Activated T-cell treated with anti-CD3 and anti-CD28 coated beads, Interleukin-2, amount 50 U/mL, for 48 hours (primary cell): ENCODE results near the gene OR1F1.
A peak's percentile ranks its signal among the peaks of the same experiment; 100 is the strongest.
"Not testable (repeated sequence)": the region's sequence is repeated elsewhere in the genome, so short reads cannot be mapped to it uniquely, and the experiment has no call there.

Experiments
- DNase-seq, 2 experiments: peaks; one replicate each; pipeline ENCODE4 v3.0.0-alpha.2; 2020

The OR1F1 gene

DNA sequence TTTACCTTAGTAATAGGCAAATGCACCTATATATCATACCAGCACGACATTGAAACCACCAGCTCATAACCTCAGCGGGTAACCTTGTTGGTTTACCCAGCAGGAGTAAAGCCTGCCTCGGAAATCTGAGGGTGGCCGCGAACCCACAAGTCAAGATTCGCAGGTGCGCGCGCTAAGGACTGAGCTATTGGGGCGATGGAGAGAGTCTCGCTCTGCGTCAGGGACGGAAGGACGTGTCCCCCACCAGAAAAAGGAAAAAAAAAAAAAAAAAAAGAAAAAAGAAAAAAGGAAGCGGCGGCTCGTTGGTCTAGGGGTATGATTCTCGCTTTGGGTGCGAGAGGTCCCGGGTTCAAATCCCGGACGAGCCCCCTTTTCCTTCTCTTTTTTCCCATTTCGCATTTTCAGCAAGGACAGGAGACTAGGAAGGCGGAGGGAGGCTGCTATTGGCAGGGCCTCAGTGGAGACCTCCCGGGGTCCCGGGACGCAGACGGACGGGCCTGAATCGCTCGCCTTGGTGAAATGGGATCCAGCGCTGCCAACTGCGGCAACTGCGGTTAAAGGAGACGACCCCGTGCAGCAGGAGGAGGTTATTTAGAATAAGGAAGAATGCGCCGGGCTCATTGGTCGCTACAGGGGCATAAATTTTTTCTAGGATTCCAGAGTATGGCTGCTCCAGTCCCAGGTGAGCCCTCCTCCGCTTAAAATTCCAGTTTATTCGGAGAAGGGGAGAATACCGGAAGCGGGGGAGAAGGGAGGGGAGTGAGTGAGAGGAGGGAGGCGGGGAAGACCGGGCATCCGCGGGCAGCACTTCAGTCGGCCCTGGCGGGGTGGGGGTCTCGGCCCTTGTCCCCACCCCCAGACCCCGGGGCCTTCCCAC is at the start of gene OR1F1:
Gene OR1F1 (plus strand): TSS at position 407 of the 877 bp plus-strand sequence.
- DNase-seq: peak; percentile 87 to 88

DNA sequence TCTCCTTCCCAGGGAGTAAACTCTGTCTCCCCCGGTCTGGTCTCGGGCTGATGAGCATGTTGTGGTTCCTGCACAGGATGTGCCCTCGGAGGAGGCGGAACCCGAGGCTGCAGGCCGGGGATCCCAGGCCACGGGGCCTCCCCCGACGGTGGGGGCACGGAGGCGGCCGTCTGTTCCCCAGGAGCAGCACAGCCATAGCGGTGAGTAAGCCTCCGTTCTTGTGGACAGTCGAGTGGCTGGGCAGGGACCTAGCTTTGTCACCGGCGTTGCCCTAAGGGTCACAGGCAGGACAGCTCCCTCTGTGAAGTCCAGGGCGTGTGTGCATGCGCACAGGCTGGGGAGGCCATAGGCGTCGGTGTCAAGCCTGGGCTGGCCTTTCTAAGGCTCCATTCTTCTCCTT is 49.7 kb upstream of the OR1F1 start:
- DNase-seq: no peak

DNA sequence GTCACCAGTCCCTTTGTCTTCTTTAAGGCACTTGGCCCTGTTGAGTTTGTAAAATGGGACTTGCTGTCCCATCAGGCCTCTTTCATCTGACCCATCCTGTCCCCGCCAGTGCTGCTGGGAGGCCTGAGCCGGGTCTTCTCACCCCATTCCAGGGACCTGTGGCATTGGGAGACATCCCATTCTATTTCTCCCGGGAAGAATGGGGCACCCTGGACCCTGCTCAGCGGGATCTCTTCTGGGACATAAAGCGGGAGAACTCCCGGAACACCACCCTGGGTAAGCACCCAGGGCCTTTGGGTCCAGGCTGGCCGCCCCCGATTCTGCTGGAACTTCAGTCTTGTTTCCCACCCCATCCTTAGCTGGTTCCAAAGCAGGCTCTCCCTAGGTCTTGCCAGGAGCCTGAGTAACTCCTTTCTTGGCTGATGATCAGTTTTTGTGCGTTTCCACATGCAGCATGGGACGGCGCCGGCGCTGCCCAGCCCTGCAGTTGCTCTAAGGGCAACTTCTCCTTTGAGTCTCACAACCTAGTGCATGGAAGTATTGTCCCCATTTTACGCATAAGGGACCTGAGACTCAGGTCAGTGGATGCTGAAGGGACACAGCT is 49.1 kb upstream of the OR1F1 start:
- no peak for DNase-seq

DNA sequence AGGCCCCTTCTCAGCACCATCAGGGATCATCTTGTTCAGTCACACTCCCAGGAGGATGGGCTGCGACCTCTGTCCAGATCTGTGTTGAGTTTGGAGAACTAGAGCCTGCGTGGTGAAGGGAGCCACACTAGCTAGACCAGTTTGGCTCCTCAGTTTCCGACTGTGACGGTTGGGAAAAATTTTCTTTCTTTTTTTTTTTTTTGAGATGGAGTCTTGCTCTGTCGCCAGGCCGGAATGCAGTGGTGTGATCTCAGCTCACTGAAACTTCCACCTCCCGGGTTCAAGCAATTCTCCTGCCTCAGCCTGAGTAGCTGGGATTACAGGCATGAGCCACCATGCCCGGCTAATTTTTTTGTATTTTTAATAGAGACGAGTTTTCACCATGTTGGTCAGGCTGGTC is 48.4 kb upstream of the OR1F1 start:
- not testable (repeated sequence) for DNase-seq

DNA sequence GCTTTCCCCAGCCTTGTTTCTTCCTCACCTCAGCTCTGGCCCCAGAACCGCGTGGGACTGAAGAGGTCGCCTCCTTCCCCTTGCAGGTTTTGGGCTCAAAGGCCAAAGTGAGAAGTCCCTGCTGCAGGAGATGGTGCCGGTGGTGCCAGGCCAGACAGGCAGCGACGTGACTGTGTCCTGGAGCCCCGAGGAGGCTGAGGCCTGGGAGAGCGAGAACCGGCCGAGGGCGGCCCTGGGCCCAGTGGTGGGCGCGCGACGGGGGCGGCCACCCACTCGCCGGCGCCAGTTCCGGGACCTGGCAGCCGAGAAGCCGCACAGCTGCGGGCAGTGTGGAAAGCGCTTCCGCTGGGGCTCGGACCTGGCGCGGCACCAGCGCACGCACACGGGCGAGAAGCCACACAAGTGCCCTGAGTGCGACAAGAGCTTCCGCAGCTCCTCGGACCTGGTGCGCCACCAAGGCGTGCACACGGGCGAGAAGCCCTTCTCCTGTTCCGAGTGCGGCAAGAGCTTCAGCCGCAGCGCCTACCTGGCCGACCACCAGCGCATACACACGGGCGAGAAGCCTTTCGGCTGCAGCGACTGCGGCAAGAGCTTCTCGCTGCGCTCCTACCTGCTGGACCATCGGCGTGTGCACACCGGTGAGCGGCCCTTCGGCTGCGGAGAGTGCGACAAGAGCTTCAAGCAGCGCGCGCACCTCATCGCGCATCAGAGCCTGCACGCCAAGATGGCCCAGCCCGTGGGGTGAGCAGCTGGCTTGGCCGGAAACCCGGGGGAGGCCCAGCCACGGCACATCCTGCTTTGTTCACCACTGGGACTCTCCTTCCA is 47.2 kb upstream of the OR1F1 start:
- no peak for DNase-seq

DNA sequence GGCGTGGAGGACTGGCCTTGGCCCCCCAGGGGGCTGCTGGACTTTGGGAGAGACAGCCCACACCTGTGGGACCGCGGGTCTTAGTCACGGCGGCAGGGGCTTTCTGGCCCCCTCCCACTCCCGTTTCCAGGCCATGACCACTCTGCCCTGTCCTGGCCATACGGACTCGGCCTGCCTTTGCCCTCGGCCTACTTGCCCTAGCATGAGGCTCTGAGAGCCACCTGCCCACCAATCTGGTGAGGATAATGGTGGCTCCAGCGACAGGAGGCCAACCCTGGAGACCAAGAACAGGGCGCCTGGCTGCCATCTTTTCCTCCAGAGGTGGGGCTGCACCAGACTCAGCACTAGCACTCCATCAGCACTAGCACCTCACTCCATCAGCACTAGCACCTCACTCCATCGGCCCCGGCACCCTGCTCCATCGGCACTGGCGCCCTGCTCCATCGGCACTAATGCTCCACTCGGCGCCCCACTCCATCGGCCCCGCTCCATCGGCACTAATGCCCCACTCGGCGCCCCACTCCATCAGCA is 46.2 kb upstream of the OR1F1 start:
- DNase-seq: no peak

DNA sequence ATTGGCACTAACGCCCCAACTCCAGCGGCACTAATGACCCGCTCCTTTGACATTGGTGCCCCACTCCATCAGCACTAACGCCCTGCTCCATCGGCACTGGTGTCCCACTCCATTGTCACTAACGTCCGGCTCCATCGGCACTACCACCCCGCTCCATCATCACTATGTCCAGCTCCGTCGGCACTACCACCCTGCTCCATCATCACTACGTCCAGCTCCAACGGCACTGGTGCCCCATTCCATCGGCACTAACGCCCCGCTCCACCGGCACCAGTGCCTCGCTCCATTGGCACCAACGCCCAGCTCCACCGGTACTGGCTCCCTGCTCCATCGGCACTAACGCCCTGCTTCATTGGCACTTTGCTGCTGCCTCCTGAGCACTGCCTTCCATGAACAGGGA is 45.7 kb upstream of the OR1F1 start:
- DNase-seq: no peak

DNA sequence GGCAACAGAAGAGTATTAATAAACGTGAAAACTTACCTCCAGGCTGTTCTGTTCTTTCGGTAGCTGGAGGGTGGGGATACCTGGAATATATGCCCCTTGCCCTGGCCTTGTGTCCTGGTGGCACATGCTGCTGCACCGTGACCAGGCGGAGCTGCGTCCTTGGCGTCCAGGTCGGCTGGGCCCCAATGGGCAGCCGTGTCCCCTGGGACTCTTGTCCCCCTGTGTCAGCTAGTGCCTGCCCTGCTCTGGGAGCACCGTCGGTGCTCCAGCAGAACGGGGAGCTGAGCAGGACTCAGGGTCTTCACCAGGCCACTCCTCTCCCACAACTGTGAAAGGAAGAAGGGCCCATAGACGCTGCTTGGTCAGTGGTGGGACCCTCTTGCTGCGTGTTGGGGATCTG is 45.2 kb upstream of the OR1F1 start:
- DNase-seq: no peak

DNA sequence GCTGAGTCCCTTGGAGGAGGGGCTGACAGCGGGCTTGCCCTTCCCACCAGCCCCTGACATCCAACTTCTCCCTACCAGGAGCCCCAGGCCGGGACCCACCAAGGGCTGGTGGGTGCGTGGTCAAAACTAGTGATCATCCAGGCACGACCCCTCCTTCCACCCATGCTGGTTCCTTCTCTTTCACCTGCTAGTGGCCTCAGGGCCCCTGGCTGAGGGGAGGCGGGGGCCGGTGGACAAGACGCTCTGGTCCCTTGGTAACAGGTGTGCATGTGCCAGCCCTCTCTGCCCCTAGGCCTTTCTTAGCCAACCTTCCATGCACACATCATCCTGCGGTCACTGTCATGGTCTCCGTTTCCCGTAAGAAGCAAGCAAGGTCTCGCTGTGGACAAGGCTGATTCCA is 44.8 kb upstream of the OR1F1 start:
- DNase-seq: no peak

DNA sequence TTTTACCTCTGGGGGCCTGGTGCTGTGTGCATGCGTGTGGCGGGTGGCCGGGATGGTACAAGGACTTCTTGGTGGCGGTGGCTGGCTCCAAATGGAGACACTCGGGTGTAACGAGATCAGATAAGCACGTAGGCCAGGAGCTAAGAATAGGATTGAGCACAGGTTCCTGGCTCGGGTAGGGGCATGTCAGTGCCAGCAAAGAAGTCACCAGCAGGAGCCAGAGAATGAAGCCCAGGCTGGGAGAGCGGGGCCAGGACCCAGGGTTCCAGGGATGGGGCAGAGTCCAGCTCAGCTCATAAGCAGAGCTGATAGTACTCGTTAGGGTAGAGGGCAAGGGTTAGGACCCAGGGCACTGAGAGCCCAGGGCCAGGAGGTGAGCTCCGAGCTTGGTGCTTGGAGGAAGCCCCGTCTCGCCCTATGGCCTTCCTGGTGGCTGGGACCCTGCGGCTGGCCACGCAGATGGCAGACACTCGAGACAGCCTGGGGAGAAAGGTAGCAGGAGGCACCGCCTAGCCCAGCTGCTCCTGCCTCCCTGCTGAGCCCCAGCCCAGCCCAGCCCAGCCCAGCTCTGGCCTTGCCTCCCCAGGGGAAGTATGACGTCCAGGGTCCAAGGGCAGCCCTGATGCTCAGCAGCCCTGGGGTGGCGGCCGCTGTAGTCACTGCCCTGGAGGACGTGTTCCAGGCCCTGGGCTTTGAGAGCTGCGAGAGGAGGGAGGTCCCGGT is 44.2 kb upstream of the OR1F1 start:
- no peak for DNase-seq

DNA sequence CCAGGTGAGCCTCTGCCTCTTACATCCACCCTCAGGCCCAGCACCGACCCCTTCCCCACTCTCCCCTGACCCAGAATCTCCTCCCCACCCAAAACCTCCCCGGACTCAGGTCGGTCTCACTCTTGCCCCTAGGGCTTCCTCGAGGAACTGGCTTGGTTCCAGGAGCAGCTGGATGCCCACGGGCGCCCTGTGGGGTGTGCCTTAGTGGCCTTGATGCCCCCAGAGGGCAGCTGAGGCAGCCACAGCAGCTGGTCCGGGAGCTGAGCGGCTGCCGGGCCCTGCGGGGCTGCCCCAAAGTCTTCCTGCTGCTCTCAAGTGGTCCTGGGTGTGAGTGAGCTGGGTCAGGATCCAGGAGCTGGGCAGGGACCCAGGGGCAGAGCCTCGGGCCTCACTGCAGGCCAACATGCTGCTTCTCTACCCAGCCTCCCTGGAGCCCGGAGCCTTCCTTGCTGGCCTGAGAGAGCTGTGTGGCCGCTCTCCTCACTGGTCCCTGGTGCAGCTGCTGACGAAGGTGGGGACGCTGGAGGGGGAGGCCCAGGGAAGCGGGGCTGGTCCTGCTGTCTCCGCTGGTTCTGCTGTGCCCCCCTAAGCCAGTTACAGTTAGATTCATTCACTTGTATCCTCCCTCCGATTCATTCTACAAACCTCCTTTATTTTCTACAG is 43.6 kb upstream of the OR1F1 start:
- no peak for DNase-seq

DNA sequence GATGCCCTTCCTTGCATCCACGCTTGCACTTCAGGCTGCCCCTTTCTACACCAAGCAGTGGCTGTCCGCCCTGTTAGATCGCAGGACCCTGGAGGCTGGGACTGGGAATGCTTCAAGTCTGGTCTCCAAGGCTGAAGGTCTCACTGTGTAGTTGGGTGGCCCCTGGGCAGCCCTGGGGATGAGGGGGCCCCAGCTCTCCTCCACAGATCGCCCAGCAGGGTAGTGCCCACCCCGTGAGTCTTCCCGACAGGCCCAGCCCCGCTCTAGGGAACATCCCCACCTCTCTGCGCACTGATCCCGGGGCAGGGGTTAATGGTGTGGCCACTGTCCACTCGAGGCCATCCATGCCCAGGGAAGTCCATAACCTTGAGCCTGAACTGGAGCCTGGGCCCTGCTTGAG is 42.9 kb upstream of the OR1F1 start:
- DNase-seq: no peak

DNA sequence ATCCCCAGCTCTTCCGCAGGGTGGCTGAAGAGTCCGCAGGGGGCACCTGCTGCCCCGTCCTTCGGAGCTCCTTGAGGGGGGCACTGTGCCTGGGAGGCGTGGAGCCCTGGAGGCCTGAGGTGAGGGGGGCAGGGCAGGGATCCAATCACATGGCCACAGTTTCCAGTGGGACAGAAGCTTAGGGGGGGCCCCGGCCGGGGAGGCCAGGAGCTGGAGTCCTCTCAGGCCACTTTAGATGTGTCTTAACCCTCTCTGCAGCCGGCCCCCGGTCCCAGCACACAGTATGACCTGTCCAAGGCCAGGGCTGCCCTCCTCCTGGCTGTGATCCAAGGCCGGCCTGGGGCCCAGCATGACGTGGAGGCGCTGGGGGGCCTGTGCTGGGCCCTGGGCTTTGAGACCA is 42.3 kb upstream of the OR1F1 start:
- DNase-seq: no peak

DNA sequence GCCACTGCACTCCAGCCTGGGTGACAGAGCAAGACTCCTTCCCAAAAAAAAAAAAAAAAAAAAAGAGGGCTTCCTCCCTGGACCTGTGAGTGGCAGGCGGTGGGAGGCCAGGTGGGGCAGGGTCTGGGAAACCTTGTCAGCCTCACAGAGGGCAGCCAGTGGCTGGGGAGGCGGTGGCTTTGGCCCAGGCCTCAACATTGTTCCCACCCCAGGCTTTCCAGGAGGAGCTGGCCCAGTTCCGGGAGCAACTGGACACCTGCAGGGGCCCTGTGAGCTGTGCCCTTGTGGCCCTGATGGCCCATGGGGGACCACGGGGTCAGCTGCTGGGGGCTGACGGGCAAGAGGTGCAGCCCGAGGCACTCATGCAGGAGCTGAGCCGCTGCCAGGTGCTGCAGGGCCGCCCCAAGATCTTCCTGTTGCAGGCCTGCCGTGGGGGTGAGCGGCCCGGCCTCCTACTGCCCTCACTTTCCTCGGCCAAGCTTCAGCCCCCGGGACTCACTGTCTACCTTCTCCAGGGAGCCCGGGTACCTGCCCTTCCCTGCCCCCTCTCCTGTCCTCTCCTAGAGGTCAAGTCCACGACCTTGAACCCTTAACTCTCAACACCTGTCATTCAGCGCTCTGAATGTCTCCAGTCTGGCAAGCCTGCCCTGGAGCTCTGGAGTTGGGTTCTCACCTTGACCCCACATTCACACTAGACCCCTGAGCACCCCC is 40.8 kb upstream of the OR1F1 start:
- DNase-seq: no peak

DNA sequence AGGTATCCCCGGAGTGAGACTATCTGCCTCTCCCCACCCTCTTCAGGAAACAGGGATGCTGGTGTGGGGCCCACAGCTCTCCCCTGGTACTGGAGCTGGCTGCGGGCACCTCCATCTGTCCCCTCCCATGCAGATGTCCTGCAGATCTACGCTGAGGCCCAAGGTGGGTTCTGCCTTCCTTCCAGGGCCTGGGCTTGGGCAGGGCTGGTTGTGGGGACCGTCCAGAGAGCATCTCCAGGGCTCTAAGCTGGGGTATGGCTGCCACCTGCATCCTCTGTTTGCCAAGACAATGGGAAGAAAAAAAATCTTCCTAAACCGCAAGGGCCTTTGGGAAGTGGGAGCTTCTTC is 40.3 kb upstream of the OR1F1 start:
- no peak for DNase-seq

DNA sequence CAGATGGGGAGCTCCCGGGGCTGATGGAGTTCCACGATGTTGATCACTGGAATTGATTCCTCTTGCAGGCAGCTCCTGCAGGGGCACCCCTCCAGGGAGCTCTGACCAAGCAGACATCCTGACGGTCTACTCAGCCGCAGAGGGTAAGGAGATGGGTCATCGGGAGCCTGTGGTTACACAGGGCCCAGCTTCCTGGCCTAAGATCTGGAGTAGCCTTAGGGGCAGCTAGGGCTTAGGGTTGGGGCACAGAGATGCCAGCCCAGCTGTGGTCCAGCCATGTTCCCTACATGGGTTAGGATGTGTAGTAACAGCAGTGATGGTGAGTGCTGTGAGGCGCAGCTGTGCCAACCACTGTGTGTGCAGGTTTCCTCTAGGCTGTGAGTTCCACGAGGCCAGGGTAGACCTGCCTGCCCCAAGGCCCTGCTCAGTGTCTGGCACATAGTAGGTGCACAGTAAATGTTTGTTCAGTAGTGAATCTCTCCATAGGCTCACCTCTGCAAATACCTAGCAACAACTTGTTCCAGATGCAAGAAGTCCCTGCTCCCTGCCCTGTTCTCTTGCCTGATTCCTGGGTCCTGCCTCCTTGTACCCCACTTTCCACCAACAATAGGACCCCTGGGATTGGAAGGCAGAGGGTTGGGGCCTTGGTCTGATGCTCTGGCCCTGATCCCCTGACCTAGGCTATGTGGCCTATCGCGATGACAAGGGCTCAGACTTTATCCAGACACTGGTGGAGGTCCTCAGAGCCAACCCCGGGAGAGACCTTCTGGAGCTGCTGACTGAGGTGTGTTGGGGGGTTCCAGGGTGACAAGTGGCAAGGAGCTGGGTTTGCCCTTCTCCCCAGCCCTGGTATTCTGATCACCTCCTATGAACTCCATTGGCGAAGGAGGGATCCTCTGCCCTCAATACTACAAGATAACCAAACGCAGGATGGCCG is 39.5 kb upstream of the OR1F1 start:
- no peak for DNase-seq

DNA sequence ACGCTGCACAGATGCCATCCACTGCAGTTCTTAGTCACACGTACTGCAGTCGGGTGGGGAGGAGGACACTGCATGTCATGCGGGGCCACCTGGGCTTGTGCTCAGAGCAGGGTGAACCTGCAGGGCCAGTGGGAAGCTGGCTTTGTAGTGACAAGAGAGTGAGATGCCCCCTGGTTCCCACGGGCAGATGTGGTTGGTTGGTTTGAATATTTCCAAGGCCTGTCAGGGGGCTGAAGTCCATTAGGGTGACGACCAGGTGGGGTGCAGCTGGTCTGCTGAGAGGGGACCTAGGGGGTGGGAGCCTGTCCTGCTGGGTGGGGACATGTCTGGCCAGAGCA is 38.8 kb upstream of the OR1F1 start:
- no peak for DNase-seq

DNA sequence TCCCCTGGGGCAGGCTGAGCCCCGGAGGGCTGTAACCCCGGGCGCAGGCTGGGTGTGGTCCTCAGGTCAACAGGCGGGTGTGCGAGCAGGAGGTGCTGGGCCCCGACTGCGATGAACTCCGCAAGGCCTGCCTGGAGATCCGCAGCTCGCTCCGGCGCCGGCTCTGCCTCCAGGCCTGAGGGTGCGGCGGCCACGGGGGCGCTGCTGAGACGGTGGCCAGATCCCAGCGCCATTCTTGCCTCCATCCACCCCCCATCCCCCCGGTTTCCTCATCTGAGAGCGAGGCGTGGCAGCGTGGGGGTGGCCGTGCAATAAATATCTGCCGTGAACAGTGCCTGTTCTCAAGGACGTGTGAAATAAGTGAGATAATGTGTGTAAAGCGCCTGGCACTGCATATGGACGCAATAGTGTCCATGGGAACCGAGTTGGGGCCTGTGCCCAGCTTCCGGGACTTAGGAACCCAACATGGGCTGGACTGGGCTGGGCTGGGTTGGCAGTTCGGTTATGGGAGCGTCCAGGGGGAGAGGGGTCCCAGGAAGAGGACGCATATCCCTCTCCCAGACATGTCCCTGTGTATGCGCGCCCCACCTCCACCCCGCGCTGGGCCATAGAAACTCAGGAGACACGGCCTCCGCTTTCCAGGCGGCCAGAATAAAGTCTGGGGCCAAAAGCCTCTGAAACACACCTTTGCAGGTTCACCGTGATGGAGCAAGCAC is 38.2 kb upstream of the OR1F1 start:
- peak; percentile 71 to 79 for DNase-seq

DNA sequence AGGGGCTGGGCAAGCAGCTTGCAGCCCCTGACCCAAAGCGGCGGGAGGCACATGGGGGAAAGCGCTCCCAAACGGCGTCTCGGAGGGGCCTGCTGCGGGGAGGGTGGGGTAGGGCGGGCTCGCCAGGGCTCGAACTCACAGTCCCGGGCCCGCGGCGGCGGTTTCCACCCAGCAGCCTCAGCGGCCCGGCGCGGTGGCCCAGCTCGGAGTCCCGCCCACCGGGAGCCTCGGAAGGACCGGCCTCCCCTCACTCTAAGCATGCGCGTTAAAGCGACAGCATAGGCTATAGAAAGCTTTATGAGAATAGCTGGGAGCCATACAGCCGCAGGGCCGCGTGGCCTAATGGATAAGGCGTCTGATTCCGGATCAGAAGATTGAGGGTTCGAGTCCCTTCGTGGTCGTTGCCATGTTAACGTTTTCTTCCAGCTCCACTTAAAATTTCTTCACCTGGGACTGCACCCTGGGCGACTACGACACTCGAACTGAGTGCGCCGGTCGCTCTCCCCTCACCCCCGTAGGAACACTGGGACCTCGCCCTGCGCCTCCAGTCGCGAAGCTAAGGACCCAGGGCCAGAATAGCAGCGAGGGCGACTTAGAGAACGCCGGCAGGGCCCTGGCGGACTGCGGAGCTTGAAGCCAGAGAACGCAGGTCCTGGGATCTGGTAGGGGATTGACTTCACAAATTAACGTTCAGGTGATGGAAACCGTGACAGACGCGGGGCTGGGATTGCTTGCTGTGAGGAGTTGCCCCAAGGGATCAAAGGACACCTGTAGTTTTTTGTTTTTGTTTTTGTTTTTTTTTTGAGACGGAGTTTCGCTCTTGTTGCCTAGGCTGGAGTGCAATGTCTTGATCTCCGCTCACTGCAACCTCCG is 37.4 kb upstream of the OR1F1 start:
- peak; percentile 100 for DNase-seq
